Heart left ventricle (tissue), 16 donors: Measurements from ENCODE around the gene IGF1R. TPM values are rescaled to one million over a fixed set of nuclear protein-coding genes. Genes with fewer than 3 reads are reported as not detected.
A peak's percentile ranks its signal among the peaks of the same experiment; 100 is the strongest.

Experiments used
- ATAC-seq, 4 donors: fragments of 200-7000 bp; cut with Tn5 transposase; one replicate each; pipeline ENCODE4 v1.9.1; 2020 to 2022; ENCODE audit warnings: moderate library complexity in 4 of 4, mild to moderate bottlenecking in 3 of 4, moderate number of reproducible peaks in 1 of 4
- DNase-seq, 5 donors: peaks; one replicate each; pipeline ENCODE4 v3.0.0-alpha.2; 2020
- H3K27ac ChIP-seq, 12 donors: fragments of 200-600 bp; sonication (generic) in 4 of 12; one replicate each; pipeline versions ENCODE4 v1.5.0 to v1.8.0; 2016 to 2022; ENCODE audit warnings: mild to moderate bottlenecking in 2 of 12
- H3K27me3 ChIP-seq, 9 donors: fragments of 200-600 bp; sonication (generic) in 2 of 9; one replicate each; pipeline versions ENCODE4 v1.5.1 to v1.8.0; 2016 to 2022; ENCODE audit warnings: mild to moderate bottlenecking in 3 of 9
- H3K36me3 ChIP-seq, 9 donors: fragments of 200-600 bp; sonication (generic) in 2 of 9; one replicate each; pipeline versions ENCODE4 v1.5.0 to v1.8.0; 2018 to 2022; ENCODE audit warnings: mild to moderate bottlenecking in 2 of 9
- H3K4me1 ChIP-seq, 12 donors: fragments of 200-600 bp; sonication (generic) in 4 of 12; one replicate each; pipeline versions ENCODE4 v1.5.0 to v1.8.0; 2016 to 2022; ENCODE audit warnings: mild to moderate bottlenecking in 3 of 12
- H3K4me3 ChIP-seq, 12 donors: fragments of 200-600 bp; sonication (generic) in 4 of 12; one replicate each; pipeline versions ENCODE4 v1.5.0 to v1.8.0; 2017 to 2022; ENCODE audit warnings: mild to moderate bottlenecking in 9 of 12, moderate library complexity in 4 of 12
- H3K9me3 ChIP-seq, 12 donors: fragments of 200-600 bp; sonication (generic) in 4 of 12; one replicate each; pipeline versions ENCODE4 v1.5.0 to v1.8.0; 2016 to 2022; ENCODE audit warnings: mild to moderate bottlenecking in 1 of 12
- POLR2A ChIP-seq, 2 donors: fragments of 450-650 bp; IDR thresholded peaks; one replicate each; pipeline ENCODE4 v1.6.1; 2017; ENCODE audit warnings: antibody characterized with exemption in 2 of 2, mild to moderate bottlenecking in 2 of 2, moderate library complexity in 2 of 2
- WGBS, 4 donors: extraction: QIAGEN DNeasy Blood & Tissue Kit in 2 of 4; methylation state at CpG; one replicate each; pipeline versions ENCODE4 v1.1.5 to v1.1.7; 2013 to 2018; 5-methylcytosine and 5-hydroxymethylcytosine counted together
- intact Hi-C, 10 donors: fragments of 100-400 bp; cut with DNase I; formaldehyde crosslinking; loops; one replicate each; pipeline versions ENCODE4 v1.11.1 to v1.14.2; 2022
- polyA plus RNA-seq, 2 donors: library from polyadenylated mRNA; stranded (reverse); fragments of 200-250 nt; gene quantifications; one replicate each; pipeline ENCODE4 v1.2.3, GENCODE V29; 2013
- total RNA-seq, 9 donors: library from RNA; depleted of rRNA in 2 of 9; stranded (reverse); fragments of >200 nt in 2 of 9; fragmentation: NEBNext Ultra II Directional in 3 of 9; extraction: Animal tissue kit (Norgen Biotek cat#: 25700) in 3 of 9; gene quantifications; one replicate each; pipeline versions ENCODE4 v1.1.0 to v1.2.4, GENCODE V29; 2016 to 2023
- TF ChIP-seq, protein P1 (sequence below), 12 donors: fragments of 200-600 bp; sonication (generic) in 4 of 12; IDR thresholded peaks; one replicate each; pipeline versions ENCODE4 v1.5.0 to v1.8.0; 2018 to 2022; ENCODE audit warnings: antibody characterized with exemption in 12 of 12, mild to moderate bottlenecking in 5 of 12
- donor health status: ischemic (EF 13 %, LVEDD 7.1; RV severe dilation, severe dysfunction).
- donor health status: healthy with polysubstance abuse.
- donor health status: DM: no; HTN: yes; CAD: no.
- donor health status: DM: no; HTN: no; CAD: no.
- donor health status: ischemic (EF 25% LVEDD 6.9; RV normal size, moderate dysfunction).
- donor health status: ischemic (EF 25% LVEDD 5.7; RV mildly dilated, moderate dysfunction).
- donor health status: healthy.
- donor health status: DM: yes; HTN: yes; CAD: no.
- donor health status: ischemic (EF 35%, LVEDD 5.7; RV mildly dilated, moderate dysfunction).
- donor health status: nonischemic (EF 11% LVEDD 7.7; RV severe dilation, severe dysfunction).
- donor health status: DM: yes; HTN: yes; CAD: no.
- donor health status: PGD.
- donor health status: ischemic (EF 29% LVEDD 5.4; RV normal size, mild dysfunction).
- donor health status: nonischemic (EF 23%, LVEDD 6.1; RV moderate dilation, normal function).

The IGF1R gene
- total and polyA plus RNA-seq, 11 donors = 7.4 to 93.1 (median 40.5) TPM

DNA sequence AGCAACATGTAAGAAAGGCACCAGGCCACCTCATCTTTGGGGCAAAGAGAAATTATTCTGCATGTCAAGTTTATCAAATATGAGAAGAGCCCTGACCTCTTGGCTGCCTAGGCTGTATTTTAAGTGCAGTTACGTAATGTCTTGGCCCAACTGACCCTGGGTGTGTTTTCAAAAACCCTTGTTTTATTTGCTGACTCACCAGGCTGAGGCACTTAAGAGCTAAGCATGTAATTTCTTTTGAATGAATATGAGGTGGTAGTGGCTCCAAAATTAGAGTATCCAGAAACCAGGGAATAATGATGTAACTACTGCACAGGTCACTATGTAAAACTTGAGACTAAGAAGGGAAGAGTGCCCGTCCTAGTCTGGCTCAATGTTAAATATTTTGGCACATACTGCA, 335.0 kb downstream of the IGF1R start:
- TF ChIP-seq, protein P1, sequence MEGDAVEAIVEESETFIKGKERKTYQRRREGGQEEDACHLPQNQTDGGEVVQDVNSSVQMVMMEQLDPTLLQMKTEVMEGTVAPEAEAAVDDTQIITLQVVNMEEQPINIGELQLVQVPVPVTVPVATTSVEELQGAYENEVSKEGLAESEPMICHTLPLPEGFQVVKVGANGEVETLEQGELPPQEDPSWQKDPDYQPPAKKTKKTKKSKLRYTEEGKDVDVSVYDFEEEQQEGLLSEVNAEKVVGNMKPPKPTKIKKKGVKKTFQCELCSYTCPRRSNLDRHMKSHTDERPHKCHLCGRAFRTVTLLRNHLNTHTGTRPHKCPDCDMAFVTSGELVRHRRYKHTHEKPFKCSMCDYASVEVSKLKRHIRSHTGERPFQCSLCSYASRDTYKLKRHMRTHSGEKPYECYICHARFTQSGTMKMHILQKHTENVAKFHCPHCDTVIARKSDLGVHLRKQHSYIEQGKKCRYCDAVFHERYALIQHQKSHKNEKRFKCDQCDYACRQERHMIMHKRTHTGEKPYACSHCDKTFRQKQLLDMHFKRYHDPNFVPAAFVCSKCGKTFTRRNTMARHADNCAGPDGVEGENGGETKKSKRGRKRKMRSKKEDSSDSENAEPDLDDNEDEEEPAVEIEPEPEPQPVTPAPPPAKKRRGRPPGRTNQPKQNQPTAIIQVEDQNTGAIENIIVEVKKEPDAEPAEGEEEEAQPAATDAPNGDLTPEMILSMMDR (IDR thresholded peaks at IDR 0.05) = no peak
- TF ChIP-seq POLR2A (IDR thresholded peaks at IDR 0.05) = no peak
- DNase-seq = peak in 4 of 5 donors; percentile 37 to 56 (median 48)

GRCh38 chr15:98986281-98986680, 337.9 kb downstream of the IGF1R start:
- no peaks in the 10 kb centered on the region for H3K36me3 ChIP-seq
- 91 to 100% (median 94%) methylated on average over 1 of the region's 1 CpG for WGBS, 4 donors
- DNase-seq (no peak), ATAC-seq (no peak)
- H3K27ac ChIP-seq = no peak overlapping the region
- H3K4me1 ChIP-seq = peaks cover 0 to 18% (median 11%) of the 10 kb centered on the region in 12 donors
- H3K4me3 ChIP-seq = no peak overlapping the region
- intact Hi-C loops = no loop called here
- H3K9me3 ChIP-seq = peaks cover 0 to 7% (median 0%) of the 10 kb centered on the region in 12 donors
- no peaks in the 10 kb centered on the region for H3K27me3 ChIP-seq
- no peak for TF ChIP-seq POLR2A (IDR thresholded peaks at IDR 0.05)
- TF ChIP-seq, protein P1 (IDR thresholded peaks at IDR 0.05) = no peak

More for the DNA sequence above, 335.0 kb downstream of the IGF1R start:
- Histone ChIP-seq H3K9me3 (peaks cover 0 to 7% (median 0%) of the 10 kb centered on the region in 12 donors), H3K27ac (peak overlapping the region in 8 of 12 donors; percentile 5 to 64 (median 26)), H3K4me3 (no peak overlapping the region), H3K27me3 (no peaks in the 10 kb centered on the region), H3K36me3 (no peaks in the 10 kb centered on the region), H3K4me1 (peaks cover 0 to 25% (median 13%) of the 10 kb centered on the region in 12 donors)
- 20 to 24% (median 23%) methylated on average over 2 of the region's 2 CpGs for WGBS, 4 donors
- ATAC-seq = peak; percentile 78 to 91 (median 84)
- intact Hi-C loops = no loop called here

DNA sequence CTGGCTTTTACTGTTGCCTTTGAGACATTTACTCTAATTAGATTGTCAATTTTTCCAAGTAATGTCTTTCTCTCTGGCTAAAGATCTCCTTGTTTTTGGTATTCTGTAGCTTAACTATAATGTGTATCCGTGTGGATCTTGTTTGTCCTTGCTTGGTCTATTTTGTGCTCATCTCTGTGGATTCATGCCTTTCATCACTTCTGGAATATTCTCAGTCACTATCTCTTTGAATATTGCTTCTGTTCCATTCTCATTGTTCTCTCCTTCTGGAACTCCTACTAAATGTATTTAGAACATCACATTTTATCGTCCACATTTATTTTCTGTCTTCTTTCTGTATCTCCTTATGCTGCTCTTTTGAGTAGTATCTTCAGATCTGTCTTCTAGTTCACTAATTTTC, 346.6 kb downstream of the IGF1R start:
- ATAC-seq = no peak

DNA sequence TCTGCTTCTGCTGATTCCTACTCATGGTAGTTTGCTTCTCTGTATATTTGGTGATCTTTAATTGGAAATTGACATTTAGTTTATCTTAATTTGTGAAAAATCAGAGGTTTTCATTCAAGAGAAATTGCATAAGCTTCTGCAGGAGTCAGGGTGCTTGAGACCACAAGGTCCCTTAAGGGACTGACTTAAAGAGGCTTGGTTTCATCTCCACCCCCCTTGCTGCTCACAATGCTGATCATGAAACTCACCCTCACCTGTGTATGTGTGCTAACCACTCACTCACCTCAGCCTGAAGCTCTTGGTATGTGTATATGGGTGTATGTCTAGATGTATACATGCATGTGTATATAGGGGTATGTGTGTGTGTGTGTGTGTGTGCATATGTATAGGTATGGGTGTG, 347.8 kb downstream of the IGF1R start:
- H3K27me3 ChIP-seq = no peaks in the 10 kb centered on the region
- H3K36me3 ChIP-seq = no peaks in the 10 kb centered on the region
- intact Hi-C loops = no loop called here
- no peak for TF ChIP-seq POLR2A (IDR thresholded peaks at IDR 0.05)
- TF ChIP-seq, protein P1 (IDR thresholded peaks at IDR 0.05) = no peak
- H3K4me3 ChIP-seq = no peak overlapping the region
- DNase-seq (no peak), ATAC-seq (no peak)
- H3K9me3 ChIP-seq = peaks cover 0 to 16% (median 0%) of the 10 kb centered on the region in 12 donors
- no peak overlapping the region for H3K27ac ChIP-seq
- H3K4me1 ChIP-seq = no peaks in the 10 kb centered on the region

More for the DNA sequence above, 346.6 kb downstream of the IGF1R start:
- Histone ChIP-seq H3K27me3 (no peaks in the 10 kb centered on the region), H3K9me3 (peaks cover 0 to 16% (median 0%) of the 10 kb centered on the region in 12 donors), H3K36me3 (no peaks in the 10 kb centered on the region), H3K4me3 (no peak overlapping the region), H3K4me1 (no peaks in the 10 kb centered on the region), H3K27ac (no peak overlapping the region)
- 89 to 96% (median 93%) methylated on average over 2 of the region's 2 CpGs for WGBS, 4 donors
- DNase-seq = no peak
- intact Hi-C loops = no loop called here
- TF ChIP-seq, protein P1 (IDR thresholded peaks at IDR 0.05) = no peak
- TF ChIP-seq POLR2A (IDR thresholded peaks at IDR 0.05) = no peak
